Esophagus muscularis mucosa (tissue), 3 donors: ENCODE results near the gene CDH2.

Source experiments
- POLR2AphosphoS5 ChIP-seq, 2 donors: sonication (generic); formaldehyde crosslinking; IDR thresholded peaks; one replicate each; pipeline ENCODE4 v1.6.1; 2017; ENCODE audit warnings: antibody characterized with exemption in 2 of 2
- TF ChIP-seq, protein P1 (sequence below), 3 experiments: fragments of 200-600 bp in 2 of 3; fragments of 450-650 bp in 1 of 3; sonication (generic) in 2 of 3; IDR thresholded peaks; one replicate each; pipeline ENCODE4 v1.5.1; 2017 to 2019; ENCODE audit warnings: antibody characterized with exemption in 3 of 3, mild to moderate bottlenecking in 2 of 3, moderate library complexity in 1 of 3

DNA sequence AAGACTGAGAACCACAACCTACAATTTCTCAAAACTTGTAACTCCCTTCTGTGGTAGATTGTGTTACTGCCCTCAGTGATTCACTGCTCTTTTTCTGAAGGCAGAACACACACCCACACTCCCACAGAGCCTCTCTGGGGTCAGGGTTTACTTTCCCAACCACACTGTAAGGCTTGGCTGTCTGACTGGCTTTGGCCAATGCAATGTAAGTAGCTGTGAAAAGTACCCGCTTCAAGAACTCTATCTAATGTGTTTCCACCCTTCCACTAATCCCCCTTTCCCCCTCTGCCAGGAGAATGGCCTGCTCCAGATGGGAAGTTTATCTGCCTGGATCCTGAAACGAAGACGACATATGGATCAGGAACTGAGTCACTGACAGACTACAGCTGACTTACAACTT lies 222.7 kb downstream of the CDH2 start:
- TF ChIP-seq POLR2AphosphoS5 (IDR thresholded peaks at IDR 0.05) = no peak
- TF ChIP-seq, protein P1, sequence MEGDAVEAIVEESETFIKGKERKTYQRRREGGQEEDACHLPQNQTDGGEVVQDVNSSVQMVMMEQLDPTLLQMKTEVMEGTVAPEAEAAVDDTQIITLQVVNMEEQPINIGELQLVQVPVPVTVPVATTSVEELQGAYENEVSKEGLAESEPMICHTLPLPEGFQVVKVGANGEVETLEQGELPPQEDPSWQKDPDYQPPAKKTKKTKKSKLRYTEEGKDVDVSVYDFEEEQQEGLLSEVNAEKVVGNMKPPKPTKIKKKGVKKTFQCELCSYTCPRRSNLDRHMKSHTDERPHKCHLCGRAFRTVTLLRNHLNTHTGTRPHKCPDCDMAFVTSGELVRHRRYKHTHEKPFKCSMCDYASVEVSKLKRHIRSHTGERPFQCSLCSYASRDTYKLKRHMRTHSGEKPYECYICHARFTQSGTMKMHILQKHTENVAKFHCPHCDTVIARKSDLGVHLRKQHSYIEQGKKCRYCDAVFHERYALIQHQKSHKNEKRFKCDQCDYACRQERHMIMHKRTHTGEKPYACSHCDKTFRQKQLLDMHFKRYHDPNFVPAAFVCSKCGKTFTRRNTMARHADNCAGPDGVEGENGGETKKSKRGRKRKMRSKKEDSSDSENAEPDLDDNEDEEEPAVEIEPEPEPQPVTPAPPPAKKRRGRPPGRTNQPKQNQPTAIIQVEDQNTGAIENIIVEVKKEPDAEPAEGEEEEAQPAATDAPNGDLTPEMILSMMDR (IDR thresholded peaks at IDR 0.05) = no peak
